ENCODE results near the gene FLAD1. TPM values are rescaled to one million over a fixed set of nuclear protein-coding genes. Genes with fewer than 3 reads are reported as not detected.

Gene FLAD1
- total RNA-seq, 1 experiment from 2014 or later = 88.3 TPM

DNA sequence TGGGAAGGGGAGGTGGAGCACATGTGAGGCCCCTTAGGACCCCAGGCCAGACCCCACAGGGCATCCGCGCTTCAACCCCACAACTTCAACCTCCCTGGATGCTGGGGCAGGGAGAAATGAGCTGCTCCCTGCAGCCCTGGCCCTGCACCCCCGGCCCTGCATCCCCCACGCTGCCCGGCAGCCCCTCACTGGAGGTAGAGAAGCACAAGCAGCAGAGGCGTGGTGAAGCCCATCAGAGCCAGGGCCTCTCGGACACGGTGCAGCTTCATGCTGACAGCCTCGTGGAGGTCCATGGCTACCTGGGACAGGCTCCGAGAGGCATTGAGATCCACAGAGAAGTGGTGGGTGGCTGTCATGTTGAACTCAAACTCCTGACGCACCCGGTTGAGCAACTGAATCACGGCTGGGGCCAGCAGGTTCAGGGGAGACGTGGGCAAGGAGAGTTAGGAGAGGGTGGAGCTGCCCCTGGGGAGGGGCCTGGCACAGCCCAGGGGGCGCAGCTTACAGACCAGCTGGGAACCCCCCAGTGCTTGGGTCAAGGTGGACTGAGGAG, 47.2 kb downstream of the FLAD1 start:
- TF ChIP-seq SMAD4 (CRISPR knock-in tag; IDR thresholded peaks at IDR 0.05) (no peak), ZNF138 (CRISPR knock-in tag; conservative IDR thresholded peaks at IDR 0.05) (no peak), NR3C1 (CRISPR knock-in tag; conservative IDR thresholded peaks at IDR 0.05; ENCODE audit: low read depth) (no peak), NFYB (CRISPR knock-in tag; conservative IDR thresholded peaks at IDR 0.05; ENCODE audit: low read depth) (no peak)
- TF ChIP-seq, protein P1, sequence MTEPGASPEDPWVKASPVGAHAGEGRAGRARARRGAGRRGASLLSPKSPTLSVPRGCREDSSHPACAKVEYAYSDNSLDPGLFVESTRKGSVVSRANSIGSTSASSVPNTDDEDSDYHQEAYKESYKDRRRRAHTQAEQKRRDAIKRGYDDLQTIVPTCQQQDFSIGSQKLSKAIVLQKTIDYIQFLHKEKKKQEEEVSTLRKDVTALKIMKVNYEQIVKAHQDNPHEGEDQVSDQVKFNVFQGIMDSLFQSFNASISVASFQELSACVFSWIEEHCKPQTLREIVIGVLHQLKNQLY (CRISPR knock-in tag; IDR thresholded peaks at IDR 0.05) = no peak
- H3K4me1 Mint-ChIP-seq = no peaks in the 10 kb centered on the region
- ChIA-PET POLR2A (no interaction called here), CTCF (interaction anchor here (0.5 to 2.1 kb wide), 5 partner anchors 13 to 68 kb away, joined by 3 to 5 read pairs (median 4); no protein-coding TSS in a partner anchor)
- DNase-seq (ENCODE audit: low spot score) (no peak), ATAC-seq (no peak)
- H3K36me3 Mint-ChIP-seq = no peaks in the 10 kb centered on the region
- peaks cover 3% of the 10 kb centered on the region; the same call in 1 of the 2 replicates for H3K27me3 Mint-ChIP-seq (ENCODE audit: low read depth)
- H3K27ac Mint-ChIP-seq = no peak overlapping the region
- no peak overlapping the region for H3K4me3 Mint-ChIP-seq
- H3K9me3 Mint-ChIP-seq = no peaks in the 10 kb centered on the region

DNA sequence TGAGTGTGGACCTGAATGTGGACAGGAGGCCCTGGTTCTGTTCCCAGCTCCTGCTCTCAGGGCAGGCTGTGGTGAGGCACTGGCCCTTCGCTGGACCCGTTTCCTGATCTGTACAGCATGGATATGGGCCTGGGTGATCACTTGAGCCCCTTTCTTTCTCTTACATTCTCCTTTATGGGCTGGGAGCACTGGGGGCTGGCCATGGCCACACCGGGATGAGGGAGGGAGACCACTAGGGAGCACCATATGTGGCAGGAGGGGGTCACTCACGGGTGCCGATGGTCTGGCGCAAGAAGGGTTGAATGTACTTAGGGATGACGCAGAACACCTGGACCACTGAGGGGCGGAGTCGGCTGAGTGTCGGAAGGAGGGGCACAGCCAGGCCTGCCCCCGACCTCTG, 47.8 kb downstream of the FLAD1 start:
- Mint-ChIP-seq H3K27me3 (ENCODE audit: low read depth) (peaks cover 3% of the 10 kb centered on the region; the same call in 1 of the 2 replicates), H3K36me3 (no peaks in the 10 kb centered on the region), H3K4me3 (no peak overlapping the region), H3K9me3 (no peaks in the 10 kb centered on the region), H3K27ac (no peak overlapping the region), H3K4me1 (no peaks in the 10 kb centered on the region)
- TF ChIP-seq, protein P2, sequence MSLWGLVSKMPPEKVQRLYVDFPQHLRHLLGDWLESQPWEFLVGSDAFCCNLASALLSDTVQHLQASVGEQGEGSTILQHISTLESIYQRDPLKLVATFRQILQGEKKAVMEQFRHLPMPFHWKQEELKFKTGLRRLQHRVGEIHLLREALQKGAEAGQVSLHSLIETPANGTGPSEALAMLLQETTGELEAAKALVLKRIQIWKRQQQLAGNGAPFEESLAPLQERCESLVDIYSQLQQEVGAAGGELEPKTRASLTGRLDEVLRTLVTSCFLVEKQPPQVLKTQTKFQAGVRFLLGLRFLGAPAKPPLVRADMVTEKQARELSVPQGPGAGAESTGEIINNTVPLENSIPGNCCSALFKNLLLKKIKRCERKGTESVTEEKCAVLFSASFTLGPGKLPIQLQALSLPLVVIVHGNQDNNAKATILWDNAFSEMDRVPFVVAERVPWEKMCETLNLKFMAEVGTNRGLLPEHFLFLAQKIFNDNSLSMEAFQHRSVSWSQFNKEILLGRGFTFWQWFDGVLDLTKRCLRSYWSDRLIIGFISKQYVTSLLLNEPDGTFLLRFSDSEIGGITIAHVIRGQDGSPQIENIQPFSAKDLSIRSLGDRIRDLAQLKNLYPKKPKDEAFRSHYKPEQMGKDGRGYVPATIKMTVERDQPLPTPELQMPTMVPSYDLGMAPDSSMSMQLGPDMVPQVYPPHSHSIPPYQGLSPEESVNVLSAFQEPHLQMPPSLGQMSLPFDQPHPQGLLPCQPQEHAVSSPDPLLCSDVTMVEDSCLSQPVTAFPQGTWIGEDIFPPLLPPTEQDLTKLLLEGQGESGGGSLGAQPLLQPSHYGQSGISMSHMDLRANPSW (CRISPR knock-in tag; conservative IDR thresholded peaks at IDR 0.05; ENCODE audit: low read depth) = no peak
- TF ChIP-seq, protein P3, sequence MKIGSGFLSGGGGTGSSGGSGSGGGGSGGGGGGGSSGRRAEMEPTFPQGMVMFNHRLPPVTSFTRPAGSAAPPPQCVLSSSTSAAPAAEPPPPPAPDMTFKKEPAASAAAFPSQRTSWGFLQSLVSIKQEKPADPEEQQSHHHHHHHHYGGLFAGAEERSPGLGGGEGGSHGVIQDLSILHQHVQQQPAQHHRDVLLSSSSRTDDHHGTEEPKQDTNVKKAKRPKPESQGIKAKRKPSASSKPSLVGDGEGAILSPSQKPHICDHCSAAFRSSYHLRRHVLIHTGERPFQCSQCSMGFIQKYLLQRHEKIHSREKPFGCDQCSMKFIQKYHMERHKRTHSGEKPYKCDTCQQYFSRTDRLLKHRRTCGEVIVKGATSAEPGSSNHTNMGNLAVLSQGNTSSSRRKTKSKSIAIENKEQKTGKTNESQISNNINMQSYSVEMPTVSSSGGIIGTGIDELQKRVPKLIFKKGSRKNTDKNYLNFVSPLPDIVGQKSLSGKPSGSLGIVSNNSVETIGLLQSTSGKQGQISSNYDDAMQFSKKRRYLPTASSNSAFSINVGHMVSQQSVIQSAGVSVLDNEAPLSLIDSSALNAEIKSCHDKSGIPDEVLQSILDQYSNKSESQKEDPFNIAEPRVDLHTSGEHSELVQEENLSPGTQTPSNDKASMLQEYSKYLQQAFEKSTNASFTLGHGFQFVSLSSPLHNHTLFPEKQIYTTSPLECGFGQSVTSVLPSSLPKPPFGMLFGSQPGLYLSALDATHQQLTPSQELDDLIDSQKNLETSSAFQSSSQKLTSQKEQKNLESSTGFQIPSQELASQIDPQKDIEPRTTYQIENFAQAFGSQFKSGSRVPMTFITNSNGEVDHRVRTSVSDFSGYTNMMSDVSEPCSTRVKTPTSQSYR (CRISPR knock-in tag; IDR thresholded peaks at IDR 0.05) = no peak
- TF ChIP-seq MYBL2 (CRISPR knock-in tag; IDR thresholded peaks at IDR 0.05) (no peak), ATF1 (CRISPR knock-in tag; IDR thresholded peaks at IDR 0.05) (no peak), GABPB1 (CRISPR knock-in tag; IDR thresholded peaks at IDR 0.05) (no peak)
- POLR2A ChIA-PET = no interaction called here
- ATAC-seq = no peak; the same call in 1 of the 2 replicates
- CTCF ChIA-PET = interaction anchor here (0.5 to 4.0 kb wide), 5 partner anchors 13 to 67 kb away, joined by 3 to 15 read pairs (median 5); no protein-coding TSS in a partner anchor
- DNase-seq (ENCODE audit: low spot score) = no peak

DNA sequence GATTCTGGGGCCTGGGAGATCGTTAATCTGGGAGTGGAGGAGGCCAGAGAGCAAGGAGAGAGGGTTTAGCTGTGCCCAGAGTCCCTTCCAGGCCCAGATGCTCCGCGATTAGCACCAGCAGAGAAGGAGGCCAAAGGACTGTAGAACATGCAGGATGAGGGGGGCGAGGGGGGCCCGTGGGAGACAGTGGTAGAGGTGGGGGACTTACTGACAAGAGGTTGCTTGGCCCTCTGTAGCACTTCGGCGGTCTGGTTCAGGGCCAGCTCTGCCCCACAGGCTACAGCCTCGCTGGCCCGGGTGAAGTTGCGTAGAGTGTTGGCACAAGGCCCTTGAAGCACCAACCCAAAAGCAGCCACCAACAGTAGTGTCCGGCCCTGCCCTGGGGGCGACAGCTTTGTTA, 49.7 kb downstream of the FLAD1 start:
- ChIA-PET POLR2A (no interaction called here), CTCF (interaction anchor here (0.9 to 4.0 kb wide), 7 partner anchors 12 to 135 kb away, joined by 3 to 15 read pairs (median 4); partner anchors contain the start of gene ADAM15)
- Mint-ChIP-seq H3K4me1 (no peaks in the 10 kb centered on the region), H3K9me3 (no peaks in the 10 kb centered on the region), H3K27ac (no peak overlapping the region), H3K27me3 (ENCODE audit: low read depth) (peaks cover 8% of the 10 kb centered on the region; the same call in 1 of the 2 replicates), H3K36me3 (no peaks in the 10 kb centered on the region), H3K4me3 (no peak overlapping the region)
- ATAC-seq (no peak), DNase-seq (ENCODE audit: low spot score) (no peak)
- TF ChIP-seq RORB (CRISPR knock-in tag; IDR thresholded peaks at IDR 0.05) = no peak
- no peak for TF ChIP-seq ZNF396 (CRISPR knock-in tag; IDR thresholded peaks at IDR 0.05; ENCODE audit: borderline replicate concordance)
- TF ChIP-seq, protein P4, sequence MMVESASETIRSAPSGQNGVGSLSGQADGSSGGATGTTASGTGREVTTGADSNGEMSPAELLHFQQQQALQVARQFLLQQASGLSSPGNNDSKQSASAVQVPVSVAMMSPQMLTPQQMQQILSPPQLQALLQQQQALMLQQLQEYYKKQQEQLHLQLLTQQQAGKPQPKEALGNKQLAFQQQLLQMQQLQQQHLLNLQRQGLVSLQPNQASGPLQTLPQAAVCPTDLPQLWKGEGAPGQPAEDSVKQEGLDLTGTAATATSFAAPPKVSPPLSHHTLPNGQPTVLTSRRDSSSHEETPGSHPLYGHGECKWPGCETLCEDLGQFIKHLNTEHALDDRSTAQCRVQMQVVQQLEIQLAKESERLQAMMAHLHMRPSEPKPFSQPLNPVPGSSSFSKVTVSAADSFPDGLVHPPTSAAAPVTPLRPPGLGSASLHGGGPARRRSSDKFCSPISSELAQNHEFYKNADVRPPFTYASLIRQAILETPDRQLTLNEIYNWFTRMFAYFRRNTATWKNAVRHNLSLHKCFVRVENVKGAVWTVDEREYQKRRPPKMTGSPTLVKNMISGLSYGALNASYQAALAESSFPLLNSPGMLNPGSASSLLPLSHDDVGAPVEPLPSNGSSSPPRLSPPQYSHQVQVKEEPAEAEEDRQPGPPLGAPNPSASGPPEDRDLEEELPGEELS (CRISPR knock-in tag; IDR thresholded peaks at IDR 0.05) = no peak
- TF ChIP-seq, protein P5, sequence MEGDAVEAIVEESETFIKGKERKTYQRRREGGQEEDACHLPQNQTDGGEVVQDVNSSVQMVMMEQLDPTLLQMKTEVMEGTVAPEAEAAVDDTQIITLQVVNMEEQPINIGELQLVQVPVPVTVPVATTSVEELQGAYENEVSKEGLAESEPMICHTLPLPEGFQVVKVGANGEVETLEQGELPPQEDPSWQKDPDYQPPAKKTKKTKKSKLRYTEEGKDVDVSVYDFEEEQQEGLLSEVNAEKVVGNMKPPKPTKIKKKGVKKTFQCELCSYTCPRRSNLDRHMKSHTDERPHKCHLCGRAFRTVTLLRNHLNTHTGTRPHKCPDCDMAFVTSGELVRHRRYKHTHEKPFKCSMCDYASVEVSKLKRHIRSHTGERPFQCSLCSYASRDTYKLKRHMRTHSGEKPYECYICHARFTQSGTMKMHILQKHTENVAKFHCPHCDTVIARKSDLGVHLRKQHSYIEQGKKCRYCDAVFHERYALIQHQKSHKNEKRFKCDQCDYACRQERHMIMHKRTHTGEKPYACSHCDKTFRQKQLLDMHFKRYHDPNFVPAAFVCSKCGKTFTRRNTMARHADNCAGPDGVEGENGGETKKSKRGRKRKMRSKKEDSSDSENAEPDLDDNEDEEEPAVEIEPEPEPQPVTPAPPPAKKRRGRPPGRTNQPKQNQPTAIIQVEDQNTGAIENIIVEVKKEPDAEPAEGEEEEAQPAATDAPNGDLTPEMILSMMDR (IDR thresholded peaks at IDR 0.05) = no peak
- no peak for TF ChIP-seq ZNF232 (CRISPR knock-in tag; IDR thresholded peaks at IDR 0.05)
- TF ChIP-seq MYBL2 (CRISPR knock-in tag; IDR thresholded peaks at IDR 0.05) = no peak
- no peak for TF ChIP-seq NR1H2 (CRISPR knock-in tag; IDR thresholded peaks at IDR 0.05)
